GM23338 (cell line): ENCODE measurements around the gene SRPX2. TPM values are rescaled to one million over a fixed set of nuclear protein-coding genes. Genes with fewer than 3 reads are reported as not detected.
A peak's percentile ranks its signal among the peaks of the same experiment; 100 is the strongest.

Source experiments
- ATAC-seq: fragments of 200-7000 bp; cut with Tn5 transposase; 3 replicates; pipeline ENCODE4 v1.9.1; 2020
- DNase-seq: peaks from one replicate; pipeline ENCODE4 v3.0.0-alpha.2; 2015; ENCODE audit warnings: low spot score
- H2AFZ ChIP-seq: fragments of 200-600 bp; sonication (generic); 2 replicates; pipeline ENCODE4 v1.8.0; 2016; ENCODE audit warnings: antibody characterized with exemption, mild to moderate bottlenecking, moderate library complexity
- H3F3A ChIP-seq: fragments of 200-600 bp; sonication (generic); replicated peaks from 2 replicates; pipeline ENCODE4 v1.8.0; 2017; ENCODE audit warnings: antibody characterized with exemption, mixed run types, low read depth
- H3K27ac ChIP-seq: fragments of 200-600 bp; sonication (generic); 2 replicates; pipeline ENCODE4 v1.6.1; 2016; ENCODE audit warnings: low read depth
- H3K27me3 ChIP-seq: fragments of 200-600 bp; sonication (generic); 2 replicates; pipeline ENCODE4 v1.8.0; 2016; ENCODE audit warnings: mild to moderate bottlenecking, mixed run types, moderate library complexity; ENCODE audit not compliant: insufficient read depth
- H3K36me3 ChIP-seq: fragments of 200-600 bp; sonication (generic); 2 replicates; pipeline ENCODE4 v1.8.0; 2016; ENCODE audit warnings: mild to moderate bottlenecking; ENCODE audit not compliant: insufficient read depth
- H3K4me1 ChIP-seq: fragments of 200-600 bp; sonication (generic); 2 replicates; pipeline ENCODE4 v1.8.0; 2016; ENCODE audit warnings: mild to moderate bottlenecking, moderate library complexity; ENCODE audit not compliant: insufficient read depth
- H3K4me2 ChIP-seq: fragments of 200-600 bp; sonication (generic); 2 replicates; pipeline ENCODE4 v1.7.1; 2017; ENCODE audit warnings: mixed run types
- H3K4me3 ChIP-seq: fragments of 200-600 bp; sonication (generic); 2 replicates; pipeline ENCODE4 v1.6.1; 2016; ENCODE audit warnings: mixed run types
- H3K79me2 ChIP-seq: fragments of 200-600 bp; sonication (generic); replicated peaks from 2 replicates; pipeline ENCODE4 v1.8.0; 2017; ENCODE audit warnings: mild to moderate bottlenecking; ENCODE audit not compliant: insufficient read depth
- H3K9me2 ChIP-seq: fragments of 200-600 bp; sonication (generic); 2 replicates; pipeline ENCODE4 v1.8.0; 2017; ENCODE audit not compliant: insufficient read depth
- H4K20me1 ChIP-seq: fragments of 200-600 bp; sonication (generic); replicated peaks from 2 replicates; pipeline ENCODE4 v1.8.0; 2017; ENCODE audit warnings: mild to moderate bottlenecking; ENCODE audit not compliant: insufficient read depth
- H3K27ac Mint-ChIP-seq: 2 replicates; pipeline ENCODE4 v1.8.0; 2020; ENCODE audit warnings: inconsistent platforms, mild to moderate bottlenecking, moderate library complexity, mixed read lengths
- H3K27me3 Mint-ChIP-seq: 3 replicates; pipeline ENCODE4 v1.8.0; 2022; ENCODE audit warnings: low read depth, mild to moderate bottlenecking, moderate library complexity, mixed read lengths, inconsistent platforms; ENCODE audit not compliant: insufficient read depth, poor library complexity
- H3K36me3 Mint-ChIP-seq: 3 replicates; pipeline ENCODE4 v1.8.0; 2021; ENCODE audit warnings: low read depth, mild to moderate bottlenecking, inconsistent platforms, moderate library complexity, mixed read lengths
- H3K4me1 Mint-ChIP-seq: 3 replicates; pipeline ENCODE4 v1.8.0; 2020; ENCODE audit warnings: mild to moderate bottlenecking, inconsistent platforms, mixed read lengths
- H3K4me3 Mint-ChIP-seq: 3 replicates; pipeline ENCODE4 v1.8.0; 2021; ENCODE audit warnings: moderate library complexity, mild to moderate bottlenecking, inconsistent platforms, mixed read lengths
- H3K9me3 Mint-ChIP-seq: 3 replicates; pipeline ENCODE4 v1.8.0; 2020; ENCODE audit warnings: moderate library complexity, mild to moderate bottlenecking, inconsistent platforms, mixed read lengths
- CTCF ChIP-seq, 2 experiments: fragments of 200-600 bp in 1 of 2; sonication (generic) in 1 of 2; conservative IDR thresholded peaks; 2 replicates each; pipeline versions ENCODE4 v1.5.1 to v1.6.1; 2016 to 2017; ENCODE audit warnings: antibody characterized with exemption in 2 of 2, low read depth in 2 of 2, mild to moderate bottlenecking in 2 of 2, moderate library complexity in 1 of 2
- ETS1 ChIP-seq: IDR thresholded peaks from 2 replicates; pipeline ENCODE4 v1.6.1; 2016; ENCODE audit warnings: antibody characterized with exemption
- EZH2phosphoT487 ChIP-seq: fragments of 200-600 bp; sonication (generic); IDR thresholded peaks from one replicate; pipeline ENCODE4 v1.8.1; 2018; ENCODE audit warnings: antibody characterized with exemption; ENCODE audit not compliant: unreplicated experiment
- STAT1 ChIP-seq: IDR thresholded peaks from one replicate; pipeline ENCODE4 v1.6.1; 2016; ENCODE audit warnings: antibody characterized with exemption; ENCODE audit not compliant: unreplicated experiment
- ZNF114 ChIP-seq: fragments of 250-450 bp; sonication (Bioruptor Pico); IDR thresholded peaks from 2 replicates; pipeline ENCODE4 v1.5.0; 2020; ENCODE audit warnings: mild to moderate bottlenecking, moderate library complexity
- ZNF331 ChIP-seq: fragments of 250-450 bp; sonication (Bioruptor Pico); IDR thresholded peaks from 2 replicates; pipeline ENCODE4 v1.5.0; 2020; ENCODE audit warnings: low read depth, mild to moderate bottlenecking, moderate library complexity
- ZNF462 ChIP-seq: fragments of 250-450 bp; sonication (Bioruptor Pico); IDR thresholded peaks from 2 replicates; pipeline ENCODE4 v1.5.0; 2020; ENCODE audit warnings: mild to moderate bottlenecking, moderate library complexity
- polyA plus RNA-seq: library from polyadenylated mRNA; unstranded; fragments of >200 nt; fragmentation: Nextera tagmentation; extraction: Ambion mirVana; gene quantifications from 2 replicates; pipeline ENCODE4 v1.2.1, GENCODE V29; 2016
- total RNA-seq: library from RNA; depleted of rRNA; stranded (reverse); fragments of >200 nt; shearing (Covaris generic); gene quantifications from 2 replicates; pipeline ENCODE4 v1.2.3, GENCODE V29; 2014

Gene SRPX2
- total and polyA plus RNA-seq, 2 experiments from 2014 or later = not detected

GRCh38 chrX:100609591-100609990 is 34.4 kb upstream of the SRPX2 start:
- no peaks in the 10 kb centered on the region for H3K9me3 Mint-ChIP-seq

GRCh38 chrX:100611951-100612350 is 32.0 kb upstream of the SRPX2 start:
- no peaks in the 10 kb centered on the region for H4K20me1 ChIP-seq
- no peaks in the 10 kb centered on the region for H3K9me3 Mint-ChIP-seq
- TF ChIP-seq STAT1 = no peak
- no peak for TF ChIP-seq ZNF331 (CRISPR knock-in tag)
- TF ChIP-seq ZNF462 (CRISPR knock-in tag) = no peak
- no peak for TF ChIP-seq ETS1
- no peak for TF ChIP-seq EZH2phosphoT487

More at GRCh38 chrX:100609591-100609990, 34.4 kb upstream of the SRPX2 start:
- Histone ChIP-seq H3K4me3 (no peak overlapping the region), H4K20me1 (no peaks in the 10 kb centered on the region), H3K79me2 (no peaks in the 10 kb centered on the region), H3K4me1 (peaks cover 14% of the 10 kb centered on the region), H2AFZ (no peak overlapping the region), H3K27ac (no peak overlapping the region), H3K4me2 (0 out of 2 replicates have a peak overlapping the region, but pooled peaks have one; percentile 16), H3K9me2 (no peaks in the 10 kb centered on the region), H3K27me3 (no peaks in the 10 kb centered on the region), H3F3A (no peaks in the 10 kb centered on the region), H3K36me3 (no peaks in the 10 kb centered on the region)
- H3K4me1 Mint-ChIP-seq = peaks cover 23% of the 10 kb centered on the region; the same call in 2 of the 3 replicates
- no peaks in the 10 kb centered on the region for H3K27me3 Mint-ChIP-seq
- ATAC-seq (peak; percentile 41; the same call in 2 of the 3 replicates), DNase-seq (peak; percentile 17)
- peak overlapping the region; percentile 46; the same call in 1 of the 3 replicates for H3K4me3 Mint-ChIP-seq
- H3K36me3 Mint-ChIP-seq = no peaks in the 10 kb centered on the region
- no peak overlapping the region for H3K27ac Mint-ChIP-seq
- TF ChIP-seq CTCF (conservative IDR thresholded peaks at IDR 0.05; ENCODE audit: low read depth in 2 of 2) (peak in 1 of 2 experiments; percentile 27; a peak in 2 of 4 replicates), ZNF114 (CRISPR knock-in tag) (no peak)

More at GRCh38 chrX:100611951-100612350, 32.0 kb upstream of the SRPX2 start:
- Mint-ChIP-seq H3K27ac (no peak overlapping the region), H3K27me3 (no peaks in the 10 kb centered on the region), H3K4me1 (peaks cover 27% of the 10 kb centered on the region; the same call in 2 of the 3 replicates), H3K36me3 (no peaks in the 10 kb centered on the region), H3K4me3 (no peak overlapping the region)
- Histone ChIP-seq H2AFZ (no peak overlapping the region), H3K36me3 (no peaks in the 10 kb centered on the region), H3K9me2 (no peaks in the 10 kb centered on the region), H3K79me2 (no peaks in the 10 kb centered on the region), H3K27ac (no peak overlapping the region), H3K4me3 (no peak overlapping the region), H3K4me2 (no peak overlapping the region), H3F3A (no peaks in the 10 kb centered on the region), H3K4me1 (peaks cover 14% of the 10 kb centered on the region), H3K27me3 (no peaks in the 10 kb centered on the region)
- DNase-seq = no peak
- no peak for ATAC-seq
